WTC11 (cell line): ENCODE data around the gene NT5DC4. TPM values are rescaled to one million over a fixed set of nuclear protein-coding genes. Genes with fewer than 3 reads are reported as not detected.

Experiments
- ATAC-seq: fragments of 200-7000 bp; cut with Tn5 transposase; 2 replicates; pipeline ENCODE4 v1.10.0; 2021; ENCODE audit warnings: mild to moderate bottlenecking, moderate library complexity
- CTCF ChIA-PET: fragments of 300-600 bp; sonication (Branson Sonifier 250); formaldehyde crosslinking; loops from one replicate; lab custom pipeline; 2021; ENCODE audit warnings: antibody characterized with exemption; lab: Charles Lee
- POLR2A ChIA-PET: fragments of 350-600 bp; sonication (Branson Sonifier 250); formaldehyde crosslinking; loops from one replicate; lab custom pipeline; 2021; ENCODE audit warnings: antibody characterized with exemption; lab: Charles Lee
- DNase-seq: peaks from one replicate; pipeline ENCODE4 v3.0.0; 2021; ENCODE audit warnings: low spot score
- H3K27ac Mint-ChIP-seq: 2 replicates; pipeline ENCODE4 v1.8.0; 2021; ENCODE audit warnings: mixed read lengths
- H3K27me3 Mint-ChIP-seq: 2 replicates; pipeline ENCODE4 v1.8.0; 2021; ENCODE audit warnings: low read depth, mild to moderate bottlenecking, moderate library complexity, mixed read lengths
- H3K36me3 Mint-ChIP-seq: 2 replicates; pipeline ENCODE4 v1.8.0; 2021; ENCODE audit warnings: mixed read lengths
- H3K4me1 Mint-ChIP-seq: 2 replicates; pipeline ENCODE4 v1.8.0; 2022; ENCODE audit warnings: mixed read lengths
- H3K4me3 Mint-ChIP-seq: 2 replicates; pipeline ENCODE4 v1.8.0; 2021; ENCODE audit warnings: mild to moderate bottlenecking, moderate library complexity, mixed read lengths
- H3K9me3 Mint-ChIP-seq: 2 replicates; pipeline ENCODE4 v1.8.0; 2021; ENCODE audit warnings: mixed read lengths
- ATF1 ChIP-seq: sonication (generic); formaldehyde crosslinking; IDR thresholded peaks from 2 replicates; pipeline ENCODE4 v1.8.1; 2023; ENCODE audit warnings: mild to moderate bottlenecking, moderate library complexity, missing genetic modification reagents
- E2F1 ChIP-seq: sonication (generic); formaldehyde crosslinking; IDR thresholded peaks from 2 replicates; pipeline ENCODE4 v1.8.0; 2022; ENCODE audit warnings: mild to moderate bottlenecking, missing genetic modification reagents
- ERG ChIP-seq: fragments of 250-450 bp; sonication (Bioruptor Pico); IDR thresholded peaks from 2 replicates; pipeline ENCODE4 v1.8.0; 2021; ENCODE audit warnings: mild to moderate bottlenecking
- FOXK1 ChIP-seq: sonication (generic); formaldehyde crosslinking; IDR thresholded peaks from 2 replicates; pipeline ENCODE4 v1.8.0; 2022; ENCODE audit warnings: mild to moderate bottlenecking, moderate library complexity, missing genetic modification reagents
- GRHL2 ChIP-seq: fragments of 250-450 bp; sonication (Bioruptor Pico); IDR thresholded peaks from 2 replicates; pipeline ENCODE4 v1.8.0; 2022; ENCODE audit warnings: mild to moderate bottlenecking, moderate library complexity; ENCODE audit not compliant: insufficient replicate concordance, severe bottlenecking
- HMGXB4 ChIP-seq: sonication (generic); formaldehyde crosslinking; IDR thresholded peaks from 2 replicates; pipeline ENCODE4 v1.8.1; 2023; ENCODE audit warnings: mild to moderate bottlenecking, moderate library complexity, missing genetic modification reagents
- NFATC4 ChIP-seq: fragments of 250-450 bp; sonication (Bioruptor Pico); IDR thresholded peaks from 2 replicates; pipeline ENCODE4 v1.9.0; 2021; ENCODE audit warnings: mild to moderate bottlenecking
- NR1H2 ChIP-seq: sonication (generic); formaldehyde crosslinking; IDR thresholded peaks from 2 replicates; pipeline ENCODE4 v1.9.0; 2021; ENCODE audit warnings: mild to moderate bottlenecking, moderate library complexity, missing genetic modification reagents
- PRDM15 ChIP-seq: sonication (generic); formaldehyde crosslinking; IDR thresholded peaks from 2 replicates; pipeline ENCODE4 v1.8.0; 2022; ENCODE audit warnings: missing genetic modification reagents
- PREB ChIP-seq: sonication (generic); formaldehyde crosslinking; IDR thresholded peaks from 2 replicates; pipeline ENCODE4 v1.8.1; 2022; ENCODE audit warnings: mild to moderate bottlenecking, missing genetic modification reagents, moderate library complexity, borderline replicate concordance
- TCF7 ChIP-seq: sonication (generic); formaldehyde crosslinking; IDR thresholded peaks from 2 replicates; pipeline ENCODE4 v1.8.0; 2022; ENCODE audit warnings: mild to moderate bottlenecking, low read depth, missing genetic modification reagents, moderate library complexity
- TEAD4 ChIP-seq: sonication (generic); formaldehyde crosslinking; IDR thresholded peaks from 2 replicates; pipeline ENCODE4 v1.8.0; 2022; ENCODE audit warnings: mild to moderate bottlenecking, missing genetic modification reagents
- ZBTB21 ChIP-seq: sonication (generic); formaldehyde crosslinking; IDR thresholded peaks from 2 replicates; pipeline ENCODE4 v1.8.1; 2023; ENCODE audit warnings: mild to moderate bottlenecking, missing genetic modification reagents, borderline replicate concordance
- ZNF671 ChIP-seq: fragments of 250-450 bp; sonication (Bioruptor Pico); IDR thresholded peaks from 2 replicates; pipeline ENCODE4 v1.8.0; 2021; ENCODE audit warnings: mild to moderate bottlenecking
- total RNA-seq: library from RNA; stranded (reverse); gene quantifications from 3 replicates; pipeline ENCODE4 v1.2.3, GENCODE V29; 2021
- TF ChIP-seq, protein P1 (sequence below): sonication (generic); formaldehyde crosslinking; IDR thresholded peaks from 2 replicates; pipeline ENCODE4 v1.8.0; 2023; ENCODE audit warnings: missing genetic modification reagents, mild to moderate bottlenecking, borderline replicate concordance
- TF ChIP-seq, protein P2 (sequence below): fragments of 250-450 bp; sonication (Bioruptor Pico); IDR thresholded peaks from 2 replicates; pipeline ENCODE4 v1.9.0; 2021; ENCODE audit warnings: moderate library complexity, mild to moderate bottlenecking, inconsistent platforms, borderline replicate concordance

Gene NT5DC4
- total RNA-seq, 1 experiment from 2014 or later: not detected

DNA sequence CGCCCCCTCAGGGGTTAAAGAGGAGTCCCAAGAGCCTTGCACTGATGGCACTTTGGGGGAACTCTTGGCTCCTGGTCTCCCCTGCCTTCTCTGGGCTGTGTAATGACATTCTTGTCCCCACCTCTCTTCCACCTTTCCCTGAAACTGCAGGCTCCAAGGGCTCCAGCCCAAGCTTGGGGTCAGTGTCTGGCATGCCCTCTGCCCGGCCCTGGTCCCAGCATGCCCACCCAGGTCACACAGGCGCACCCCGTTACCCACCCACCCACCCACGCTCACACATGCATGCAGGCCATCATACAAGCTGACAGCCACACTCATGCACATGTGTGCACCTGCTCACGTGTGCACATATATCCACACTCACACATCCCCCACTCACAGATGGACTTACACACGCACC, 6.9 kb upstream of the NT5DC4 start:
- POLR2A ChIA-PET: no interaction called here
- Mint-ChIP-seq H3K9me3 (peaks cover 3% of the 10 kb centered on the region), H3K36me3 (no peaks in the 10 kb centered on the region), H3K4me3 (no peak overlapping the region), H3K27ac (no peak overlapping the region), H3K27me3 (0 out of 2 replicates have a peak, but pooled peaks cover 1% of the 10 kb centered on the region), H3K4me1 (peaks cover 4% of the 10 kb centered on the region; the same call in 1 of the 2 replicates)
- no peak for DNase-seq
- ATAC-seq: no peak
- CTCF ChIA-PET: interaction anchor here (1.3 kb wide), 2 partner anchors 11 to 13 kb away, joined by 4 read pairs; no protein-coding TSS in a partner anchor
- TF ChIP-seq ATF1 (CRISPR knock-in tag): no peak
- no peak for TF ChIP-seq HMGXB4 (CRISPR knock-in tag)
- TF ChIP-seq ERG (CRISPR knock-in tag): no peak
- TF ChIP-seq PREB (CRISPR knock-in tag): no peak
- TF ChIP-seq TCF7 (CRISPR knock-in tag): no peak
- no peak for TF ChIP-seq TEAD4 (CRISPR knock-in tag)
- no peak for TF ChIP-seq ZNF671 (CRISPR knock-in tag)
- no peak for TF ChIP-seq FOXK1 (CRISPR knock-in tag)
- TF ChIP-seq ZBTB21 (CRISPR knock-in tag): no peak
- TF ChIP-seq NR1H2 (CRISPR knock-in tag): no peak
- no peak for TF ChIP-seq E2F1 (CRISPR knock-in tag)
- no peak for TF ChIP-seq PRDM15 (CRISPR knock-in tag)
- TF ChIP-seq, protein P1, sequence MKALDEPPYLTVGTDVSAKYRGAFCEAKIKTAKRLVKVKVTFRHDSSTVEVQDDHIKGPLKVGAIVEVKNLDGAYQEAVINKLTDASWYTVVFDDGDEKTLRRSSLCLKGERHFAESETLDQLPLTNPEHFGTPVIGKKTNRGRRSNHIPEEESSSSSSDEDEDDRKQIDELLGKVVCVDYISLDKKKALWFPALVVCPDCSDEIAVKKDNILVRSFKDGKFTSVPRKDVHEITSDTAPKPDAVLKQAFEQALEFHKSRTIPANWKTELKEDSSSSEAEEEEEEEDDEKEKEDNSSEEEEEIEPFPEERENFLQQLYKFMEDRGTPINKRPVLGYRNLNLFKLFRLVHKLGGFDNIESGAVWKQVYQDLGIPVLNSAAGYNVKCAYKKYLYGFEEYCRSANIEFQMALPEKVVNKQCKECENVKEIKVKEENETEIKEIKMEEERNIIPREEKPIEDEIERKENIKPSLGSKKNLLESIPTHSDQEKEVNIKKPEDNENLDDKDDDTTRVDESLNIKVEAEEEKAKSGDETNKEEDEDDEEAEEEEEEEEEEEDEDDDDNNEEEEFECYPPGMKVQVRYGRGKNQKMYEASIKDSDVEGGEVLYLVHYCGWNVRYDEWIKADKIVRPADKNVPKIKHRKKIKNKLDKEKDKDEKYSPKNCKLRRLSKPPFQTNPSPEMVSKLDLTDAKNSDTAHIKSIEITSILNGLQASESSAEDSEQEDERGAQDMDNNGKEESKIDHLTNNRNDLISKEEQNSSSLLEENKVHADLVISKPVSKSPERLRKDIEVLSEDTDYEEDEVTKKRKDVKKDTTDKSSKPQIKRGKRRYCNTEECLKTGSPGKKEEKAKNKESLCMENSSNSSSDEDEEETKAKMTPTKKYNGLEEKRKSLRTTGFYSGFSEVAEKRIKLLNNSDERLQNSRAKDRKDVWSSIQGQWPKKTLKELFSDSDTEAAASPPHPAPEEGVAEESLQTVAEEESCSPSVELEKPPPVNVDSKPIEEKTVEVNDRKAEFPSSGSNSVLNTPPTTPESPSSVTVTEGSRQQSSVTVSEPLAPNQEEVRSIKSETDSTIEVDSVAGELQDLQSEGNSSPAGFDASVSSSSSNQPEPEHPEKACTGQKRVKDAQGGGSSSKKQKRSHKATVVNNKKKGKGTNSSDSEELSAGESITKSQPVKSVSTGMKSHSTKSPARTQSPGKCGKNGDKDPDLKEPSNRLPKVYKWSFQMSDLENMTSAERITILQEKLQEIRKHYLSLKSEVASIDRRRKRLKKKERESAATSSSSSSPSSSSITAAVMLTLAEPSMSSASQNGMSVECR (CRISPR knock-in tag): no peak
- TF ChIP-seq, protein P2, sequence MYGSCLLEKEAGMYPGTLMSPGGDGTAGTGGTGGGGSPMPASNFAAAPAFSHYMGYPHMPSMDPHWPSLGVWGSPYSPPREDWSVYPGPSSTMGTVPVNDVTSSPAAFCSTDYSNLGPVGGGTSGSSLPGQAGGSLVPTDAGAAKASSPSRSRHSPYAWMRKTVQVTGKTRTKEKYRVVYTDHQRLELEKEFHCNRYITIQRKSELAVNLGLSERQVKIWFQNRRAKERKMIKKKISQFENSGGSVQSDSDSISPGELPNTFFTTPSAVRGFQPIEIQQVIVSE (CRISPR knock-in tag): no peak
- no peak for TF ChIP-seq GRHL2
- no peak for TF ChIP-seq NFATC4 (CRISPR knock-in tag)
